GM06990 (cell line): Measurements from ENCODE around the gene RNASEH2A.

Experiments
- DNase-seq: peaks from one replicate; pipeline ENCODE4 v3.0.0-alpha.2; 2011; ENCODE audit not compliant: insufficient read length; ENCODE audit errors: extremely low read depth
- H3K27me3 ChIP-seq: replicated peaks from 2 replicates; pipeline ENCODE4 v1.6.0; 2011; ENCODE audit warnings: low read length; ENCODE audit not compliant: control insufficient read depth, insufficient read depth
- H3K36me3 ChIP-seq: 2 replicates; pipeline ENCODE4 v1.5.1; 2011; ENCODE audit warnings: low read length; ENCODE audit not compliant: control insufficient read depth, insufficient read depth
- H3K4me3 ChIP-seq: replicated peaks from 2 replicates; pipeline ENCODE4 v1.5.1; 2011; ENCODE audit warnings: low read depth, mild to moderate bottlenecking, control low read depth, low read length
- TF ChIP-seq, protein P1 (sequence below): IDR thresholded peaks from 2 replicates; pipeline ENCODE4 v1.5.1; 2011; ENCODE audit warnings: low read length, control low read depth, mild to moderate bottlenecking, inconsistent platforms; ENCODE audit not compliant: insufficient read depth, poor library complexity, severe bottlenecking

The RNASEH2A gene

DNA sequence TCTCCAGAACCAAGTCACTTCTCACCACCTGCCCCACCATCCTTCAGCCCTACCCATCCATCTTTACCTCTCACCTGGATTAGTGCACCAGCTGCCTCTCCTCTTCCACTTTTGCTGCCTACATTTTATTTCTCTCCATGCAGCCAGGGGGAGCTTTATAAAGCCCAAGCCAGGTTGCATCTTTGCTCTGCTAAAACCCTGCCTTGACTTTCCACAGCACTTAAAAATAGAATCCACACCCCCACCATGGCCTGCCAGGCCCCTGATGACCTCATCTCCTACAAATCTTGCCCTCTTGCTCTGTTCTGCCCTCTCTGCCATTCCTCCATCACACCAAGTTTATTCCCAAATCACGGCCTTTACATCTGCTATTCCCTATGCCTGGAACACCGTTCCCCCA is 32.8 kb upstream of the RNASEH2A start:
- Histone ChIP-seq H3K27me3 (no peaks in the 10 kb centered on the region), H3K4me3 (no peak overlapping the region), H3K36me3 (no peaks in the 10 kb centered on the region)
- TF ChIP-seq, protein P1, sequence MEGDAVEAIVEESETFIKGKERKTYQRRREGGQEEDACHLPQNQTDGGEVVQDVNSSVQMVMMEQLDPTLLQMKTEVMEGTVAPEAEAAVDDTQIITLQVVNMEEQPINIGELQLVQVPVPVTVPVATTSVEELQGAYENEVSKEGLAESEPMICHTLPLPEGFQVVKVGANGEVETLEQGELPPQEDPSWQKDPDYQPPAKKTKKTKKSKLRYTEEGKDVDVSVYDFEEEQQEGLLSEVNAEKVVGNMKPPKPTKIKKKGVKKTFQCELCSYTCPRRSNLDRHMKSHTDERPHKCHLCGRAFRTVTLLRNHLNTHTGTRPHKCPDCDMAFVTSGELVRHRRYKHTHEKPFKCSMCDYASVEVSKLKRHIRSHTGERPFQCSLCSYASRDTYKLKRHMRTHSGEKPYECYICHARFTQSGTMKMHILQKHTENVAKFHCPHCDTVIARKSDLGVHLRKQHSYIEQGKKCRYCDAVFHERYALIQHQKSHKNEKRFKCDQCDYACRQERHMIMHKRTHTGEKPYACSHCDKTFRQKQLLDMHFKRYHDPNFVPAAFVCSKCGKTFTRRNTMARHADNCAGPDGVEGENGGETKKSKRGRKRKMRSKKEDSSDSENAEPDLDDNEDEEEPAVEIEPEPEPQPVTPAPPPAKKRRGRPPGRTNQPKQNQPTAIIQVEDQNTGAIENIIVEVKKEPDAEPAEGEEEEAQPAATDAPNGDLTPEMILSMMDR: peak; percentile 31
- DNase-seq: no peak

DNA sequence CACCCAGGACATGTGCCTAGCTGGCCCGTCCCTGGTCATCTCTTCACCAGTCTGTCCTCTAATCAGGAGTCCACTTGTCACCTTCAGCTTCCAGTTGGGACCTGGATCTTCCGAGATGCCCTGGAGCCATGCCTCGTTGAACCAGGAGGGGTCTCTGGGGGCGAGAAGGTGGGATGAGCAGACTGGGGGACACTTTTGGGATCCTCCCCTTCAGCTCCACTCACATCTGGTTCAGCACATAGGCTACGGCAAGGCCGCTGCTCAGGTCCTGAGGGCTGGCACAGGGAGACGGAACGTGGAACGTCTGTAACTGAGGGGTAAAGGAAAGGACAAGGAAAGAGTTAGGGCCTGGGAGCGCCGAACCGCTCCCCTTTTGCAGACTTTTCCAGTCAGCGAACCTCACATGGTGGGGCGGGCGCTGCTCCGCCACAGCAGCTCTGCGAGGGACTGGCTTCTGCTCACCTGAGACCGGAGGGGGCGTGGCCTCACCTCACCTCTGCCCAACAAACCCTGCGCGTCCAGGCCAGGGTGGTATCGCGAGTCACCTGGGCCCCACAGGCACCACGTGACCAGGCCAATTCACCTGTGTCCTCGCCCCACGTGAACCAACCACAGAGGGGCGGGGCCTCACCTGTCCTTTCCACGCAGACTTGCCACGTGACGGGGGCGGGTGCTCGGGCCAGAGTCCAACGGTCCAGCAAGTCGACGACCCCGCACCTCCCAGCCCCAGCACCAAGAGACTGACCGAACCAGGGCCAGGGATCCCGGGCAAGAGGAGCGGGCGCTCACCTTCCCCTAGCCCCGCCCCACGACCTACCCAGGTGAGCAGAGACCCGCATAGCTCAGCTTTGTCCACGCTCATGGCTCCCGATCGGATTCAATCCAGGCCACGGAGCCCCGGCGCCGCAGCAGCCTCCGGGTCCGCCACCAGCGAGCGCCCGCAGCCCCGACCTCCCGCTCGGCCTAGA is 31.5 kb upstream of the RNASEH2A start, which contains the start of gene HOOK2:
Gene HOOK2, minus strand, starts transcription at position 965 of the 968 bp plus-strand sequence. Its CDS starts 103 bp downstream, at position 862.
- DNase-seq: no peak

DNA sequence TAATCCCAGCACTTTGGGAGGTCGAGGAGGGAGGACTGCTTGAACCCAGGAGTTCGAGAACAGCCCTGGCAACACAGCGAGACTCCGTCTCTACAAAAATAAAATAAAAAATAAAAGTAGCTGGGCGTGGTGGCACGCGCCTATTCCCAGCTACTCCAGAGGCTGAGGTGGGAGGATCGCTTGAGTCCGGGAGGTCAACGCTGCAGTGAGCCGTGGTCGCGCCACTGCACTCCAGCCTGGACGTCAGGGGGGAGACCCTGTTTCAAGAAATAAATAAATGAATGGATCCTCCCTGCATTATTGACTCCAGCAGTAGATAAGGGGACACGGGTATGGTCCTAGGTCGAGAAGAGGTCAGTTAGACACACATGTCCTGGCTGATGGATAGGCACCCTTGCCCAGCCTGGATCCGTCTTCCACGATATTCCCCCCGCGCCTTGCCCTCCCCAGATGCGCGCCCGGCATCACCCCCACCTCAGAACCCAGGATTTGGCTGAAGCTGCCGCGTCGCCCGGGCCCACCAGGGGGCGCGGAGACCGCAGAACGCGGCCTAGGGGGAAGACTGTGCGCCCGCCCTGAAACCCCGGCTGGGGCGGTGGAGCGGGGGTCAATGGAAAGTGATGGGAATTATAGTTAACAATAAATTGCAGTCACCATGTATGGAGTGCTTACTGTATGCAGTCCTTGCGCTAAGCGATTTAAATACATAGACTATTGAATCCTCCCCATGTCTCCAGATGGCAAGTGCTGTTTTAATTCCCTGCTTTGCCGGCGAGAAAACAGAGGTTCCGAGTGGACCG is 29.0 kb upstream of the RNASEH2A start:
- TF ChIP-seq, protein P1: peak; percentile 99
- DNase-seq: peak; percentile 87
- no peaks in the 10 kb centered on the region for H3K27me3 ChIP-seq
- no peaks in the 10 kb centered on the region for H3K36me3 ChIP-seq
- H3K4me3 ChIP-seq: peak overlapping the region; percentile 75

More for the DNA sequence above, 31.5 kb upstream of the RNASEH2A start, which contains the start of gene HOOK2:
- no peaks in the 10 kb centered on the region for H3K27me3 ChIP-seq
- no peaks in the 10 kb centered on the region for H3K36me3 ChIP-seq
- peak within 1 kb of the TSS; percentile 67 for H3K4me3 ChIP-seq
- TF ChIP-seq, protein P1: no peak

DNA sequence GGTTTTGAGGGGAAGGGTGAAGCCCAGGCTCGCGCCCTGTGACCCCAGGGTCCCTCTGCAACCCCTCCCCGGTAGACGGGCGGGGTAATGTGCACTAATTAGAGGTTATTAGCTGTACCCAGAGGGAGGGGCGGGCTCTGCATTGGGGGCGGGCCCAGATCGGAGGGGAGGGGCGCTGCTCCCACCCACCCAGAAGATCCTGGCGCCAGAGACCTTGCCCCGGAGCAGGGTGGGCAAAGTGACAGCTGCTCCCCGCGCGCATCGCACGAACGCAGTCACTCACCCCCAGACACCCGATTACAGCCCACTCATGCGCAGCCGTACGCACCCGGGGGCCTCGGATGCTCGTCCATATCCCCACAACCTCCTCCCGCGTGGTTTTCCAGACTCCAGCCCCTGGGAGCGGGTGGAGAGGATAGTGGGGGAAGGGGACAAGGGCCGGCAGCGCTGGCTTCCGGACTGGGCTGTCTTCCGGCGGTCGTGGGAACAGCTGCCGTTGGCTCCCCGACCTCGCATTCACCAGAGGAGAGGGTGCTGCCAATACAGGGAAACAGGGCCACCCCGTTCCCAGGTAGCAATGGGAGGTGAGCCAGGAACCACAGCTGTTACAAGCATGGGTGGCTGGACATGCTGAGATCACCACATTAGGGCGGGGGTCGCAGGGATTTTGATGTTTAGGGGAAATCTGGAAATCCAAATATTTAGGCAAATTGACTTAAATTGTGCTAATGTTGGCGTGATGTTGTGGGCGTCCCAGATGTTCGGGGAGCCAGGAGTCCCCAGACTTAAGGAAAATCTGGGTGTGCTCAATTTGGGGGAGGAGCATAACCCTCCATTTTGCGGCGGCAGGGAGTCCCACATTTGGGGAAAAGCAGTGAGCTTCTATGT is 28.1 kb upstream of the RNASEH2A start:
- Histone ChIP-seq H3K4me3 (peak overlapping the region; percentile 75), H3K27me3 (no peaks in the 10 kb centered on the region), H3K36me3 (no peaks in the 10 kb centered on the region)
- DNase-seq: peak; percentile 73
- TF ChIP-seq, protein P1: no peak

DNA sequence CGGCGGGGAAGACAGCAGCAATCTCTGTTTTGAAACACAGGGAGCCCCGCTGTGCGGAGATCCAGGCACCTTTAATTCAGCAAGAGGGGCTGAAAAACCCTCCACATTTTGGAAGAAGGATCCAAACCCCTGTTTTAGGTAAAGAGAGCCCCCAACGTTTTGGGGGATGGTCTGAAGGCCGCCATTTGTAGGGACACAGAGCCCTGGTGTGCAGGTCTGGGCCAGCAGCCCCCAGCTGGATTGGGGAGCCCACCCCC is 27.6 kb upstream of the RNASEH2A start:
- TF ChIP-seq, protein P1: no peak
- no peaks in the 10 kb centered on the region for H3K27me3 ChIP-seq
- DNase-seq: no peak
- H3K36me3 ChIP-seq: no peaks in the 10 kb centered on the region
- H3K4me3 ChIP-seq: peak overlapping the region; percentile 75
